HG03280 (cell line): ENCODE results near the gene CHKB.
"Not testable (repeated sequence)": the region's sequence is repeated elsewhere in the genome, so short reads cannot be mapped to it uniquely, and the experiment has no call there.

ENCODE experiments used
- ATAC-seq: cut with Tn5 transposase; IDR thresholded peaks from one replicate; pipeline ENCODE4 v1.9.1; 2021; ENCODE audit warnings: mild to moderate bottlenecking, moderate library complexity; ENCODE audit not compliant: unreplicated experiment

The CHKB gene

GRCh38 chr22:50612528-50613221 is 30.0 kb upstream of the CHKB start:
- no peak for ATAC-seq

DNA sequence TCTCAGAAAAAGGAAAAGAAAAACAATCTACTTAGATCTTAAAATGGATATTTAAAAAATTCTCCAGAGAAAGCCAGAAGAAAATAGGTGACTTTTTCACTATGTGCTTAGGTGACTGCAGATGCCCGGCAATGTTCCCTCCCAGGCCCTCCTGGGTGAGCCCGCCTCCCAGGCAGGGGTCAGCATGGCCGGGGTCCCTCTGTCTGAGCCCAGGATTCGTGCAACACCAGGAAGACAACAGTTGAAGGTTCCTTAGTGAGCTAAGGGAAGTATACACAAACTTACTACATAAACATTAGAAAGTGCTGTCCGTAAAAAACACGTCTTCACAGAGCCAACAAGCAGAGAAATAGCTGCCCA is 29.5 kb upstream of the CHKB start:
- ATAC-seq = no peak

- ATAC-seq = no peak
These were observed 28.9 kb upstream of the CHKB start for GRCh38 chr22:50611341-50612060.

- no peak for ATAC-seq
These were observed 27.9 kb upstream of the CHKB start for GRCh38 chr22:50610581-50610980.

GRCh38 chr22:50610041-50610451 is 27.4 kb upstream of the CHKB start:
- ATAC-seq = no peak

DNA sequence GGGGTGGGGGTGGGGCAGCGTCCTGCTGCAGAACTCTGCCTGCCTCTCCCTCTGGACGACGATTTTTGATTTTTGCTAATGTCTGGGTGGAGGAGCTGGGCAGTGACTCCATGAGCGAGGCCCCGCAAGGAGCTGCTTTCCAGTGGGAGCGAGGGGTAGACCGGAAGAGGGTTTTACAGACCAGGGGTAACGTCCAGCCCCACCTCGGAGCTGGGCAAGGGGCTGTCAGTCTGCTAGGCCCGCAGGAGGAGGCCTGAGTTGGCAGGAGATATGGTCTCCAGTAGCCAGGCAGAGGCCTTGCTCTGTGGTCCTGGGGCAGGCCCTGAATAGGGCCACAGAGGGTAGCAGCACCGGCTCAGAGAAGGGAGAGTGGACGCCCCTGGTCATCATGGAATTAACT is 26.9 kb upstream of the CHKB start:
- ATAC-seq = no peak

- ATAC-seq = no peak
These were observed 26.3 kb upstream of the CHKB start for GRCh38 chr22:50608996-50609395.

DNA sequence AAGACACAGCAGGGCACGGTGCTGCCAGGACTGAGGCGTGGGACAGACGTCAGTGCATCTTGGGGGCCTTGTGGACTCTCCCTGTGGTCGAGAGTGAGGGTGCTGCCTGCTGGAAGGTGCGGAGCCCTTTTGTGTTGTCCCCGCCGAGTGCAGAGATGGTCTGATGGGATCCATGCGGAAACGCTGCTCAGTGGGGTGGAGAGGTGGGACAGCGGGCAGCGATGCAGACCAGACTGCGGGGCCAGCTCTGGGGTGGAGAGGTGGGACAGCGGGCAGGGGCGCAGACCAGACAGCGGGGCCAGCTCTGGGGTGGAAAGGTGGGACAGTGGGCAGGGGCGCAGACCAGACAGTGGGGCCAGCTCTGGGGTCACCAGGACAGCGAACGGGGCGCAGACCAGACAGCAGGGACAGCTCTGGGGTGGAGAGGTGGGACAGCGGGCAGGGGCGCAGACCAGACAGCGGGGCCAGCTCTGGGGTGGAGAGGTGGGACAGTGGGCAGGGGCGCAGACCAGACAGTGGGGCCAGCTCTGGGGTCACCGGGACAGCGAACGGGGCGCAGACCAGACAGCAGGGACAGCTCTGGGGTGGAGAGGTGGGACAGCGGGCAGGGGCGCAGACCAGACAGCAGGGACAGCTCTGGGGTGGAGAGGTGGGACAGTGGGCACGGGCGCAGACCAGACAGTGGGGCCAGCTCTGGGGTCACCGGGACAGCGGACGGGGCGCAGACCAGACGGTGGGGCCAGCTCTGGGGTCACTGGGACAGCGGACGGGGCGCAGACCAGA is 25.6 kb upstream of the CHKB start:
- not testable (repeated sequence) for ATAC-seq

GRCh38 chr22:50607659-50608020 is 25.0 kb upstream of the CHKB start:
- no peak for ATAC-seq

DNA sequence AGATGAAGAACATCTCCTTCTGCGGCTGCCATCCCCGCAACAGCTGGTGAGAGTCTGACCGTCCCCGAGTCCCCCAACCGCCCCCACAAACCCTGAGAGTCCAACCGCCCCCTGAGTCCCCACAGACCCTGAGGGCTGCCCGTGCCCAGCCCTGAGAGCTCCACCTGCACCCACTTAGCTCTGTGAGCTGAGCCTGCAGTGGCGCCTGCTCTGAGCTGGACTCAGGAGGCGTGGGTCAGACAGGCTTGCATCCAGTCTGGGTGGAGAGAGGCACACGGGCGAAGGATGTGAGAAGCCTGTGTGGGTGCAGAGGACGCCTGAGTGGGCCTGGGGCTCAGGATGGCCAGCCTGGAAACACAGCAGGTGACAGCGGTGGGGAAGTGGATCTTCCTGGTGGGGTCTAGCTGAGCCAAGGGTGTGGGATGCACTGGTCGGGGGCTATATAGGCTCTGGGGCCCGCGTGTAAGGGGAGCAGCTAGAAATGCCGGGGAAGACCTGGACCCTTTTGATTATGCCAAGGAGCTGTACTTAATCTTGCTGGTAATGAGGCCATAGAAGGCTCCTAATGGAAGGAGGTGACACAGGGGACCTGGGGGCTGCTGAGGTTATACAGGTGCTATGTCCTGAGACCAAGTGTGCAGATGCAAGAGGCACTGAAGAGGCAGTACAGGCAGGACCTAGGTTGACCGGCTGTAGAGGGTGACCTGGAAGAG is 24.5 kb upstream of the CHKB start:
- no peak for ATAC-seq

DNA sequence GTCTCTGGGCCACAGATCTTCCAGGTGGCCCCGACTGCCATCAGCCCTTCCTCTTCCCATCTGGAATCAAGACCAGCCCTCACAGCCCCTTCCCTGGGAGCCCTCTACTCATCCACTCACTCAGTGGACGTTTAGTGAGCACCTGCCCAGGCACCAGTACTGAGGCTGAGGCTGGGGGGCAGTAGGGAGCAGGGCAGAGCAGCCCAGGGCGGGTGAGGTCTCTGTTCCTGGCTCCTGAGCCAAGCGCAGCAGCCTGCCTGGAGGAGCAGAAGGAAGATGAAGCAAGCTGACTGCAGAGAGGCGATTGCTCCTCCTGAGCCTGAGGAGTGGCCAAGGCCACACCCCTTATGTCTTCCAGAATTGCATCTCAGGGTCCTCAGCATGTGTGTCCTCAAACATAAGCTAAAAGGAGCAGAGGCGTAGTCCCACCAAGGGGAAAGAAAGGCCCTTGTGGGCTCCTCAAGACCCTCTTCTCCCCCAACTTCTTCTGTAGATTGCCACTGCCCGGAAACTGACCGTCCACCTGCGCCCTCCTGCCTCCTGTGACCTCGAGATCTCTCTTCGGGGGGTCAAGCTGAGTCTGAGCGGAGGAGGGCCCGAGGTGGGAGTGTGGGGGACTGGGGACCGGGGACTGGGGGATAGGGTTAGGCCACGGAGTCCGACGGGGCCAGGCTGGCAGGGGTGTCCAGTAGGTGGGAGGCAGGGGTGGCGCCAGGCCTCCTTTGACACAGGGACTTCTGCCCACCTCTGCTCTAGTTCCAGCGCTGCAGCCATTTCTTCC is 23.7 kb upstream of the CHKB start:
- ATAC-seq = no peak

GRCh38 chr22:50605613-50606074 is 23.0 kb upstream of the CHKB start:
- ATAC-seq = no peak

DNA sequence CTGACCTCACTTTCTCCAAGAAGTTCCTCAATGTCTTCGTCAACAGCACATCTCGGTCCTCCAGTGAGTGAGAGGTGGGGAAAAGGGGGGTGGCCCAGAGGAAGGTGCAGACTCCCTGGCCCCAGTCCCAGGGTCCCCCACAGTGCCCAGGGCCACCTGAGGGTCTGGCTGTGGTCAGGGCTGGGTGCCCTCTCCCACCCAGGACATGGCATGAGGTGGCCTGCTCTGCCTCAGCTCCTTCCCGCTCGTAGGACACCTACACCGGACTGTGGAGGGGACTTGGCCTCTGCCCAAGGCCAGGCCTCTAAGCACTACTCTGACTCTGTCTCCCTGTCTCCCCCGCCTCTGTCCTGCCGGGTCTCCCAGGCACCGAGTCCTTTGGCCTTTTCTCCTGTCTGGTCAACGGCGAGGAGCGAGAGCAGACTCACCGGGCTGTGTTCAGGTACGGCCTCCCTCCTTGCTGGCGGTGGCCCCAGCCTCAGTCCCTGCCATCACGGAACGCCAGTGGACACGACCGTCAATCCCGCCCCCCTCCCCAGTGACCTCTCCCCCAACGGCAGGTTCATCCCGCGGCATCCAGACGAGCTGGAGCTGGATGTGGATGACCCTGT is 22.5 kb upstream of the CHKB start:
- ATAC-seq = no peak

DNA sequence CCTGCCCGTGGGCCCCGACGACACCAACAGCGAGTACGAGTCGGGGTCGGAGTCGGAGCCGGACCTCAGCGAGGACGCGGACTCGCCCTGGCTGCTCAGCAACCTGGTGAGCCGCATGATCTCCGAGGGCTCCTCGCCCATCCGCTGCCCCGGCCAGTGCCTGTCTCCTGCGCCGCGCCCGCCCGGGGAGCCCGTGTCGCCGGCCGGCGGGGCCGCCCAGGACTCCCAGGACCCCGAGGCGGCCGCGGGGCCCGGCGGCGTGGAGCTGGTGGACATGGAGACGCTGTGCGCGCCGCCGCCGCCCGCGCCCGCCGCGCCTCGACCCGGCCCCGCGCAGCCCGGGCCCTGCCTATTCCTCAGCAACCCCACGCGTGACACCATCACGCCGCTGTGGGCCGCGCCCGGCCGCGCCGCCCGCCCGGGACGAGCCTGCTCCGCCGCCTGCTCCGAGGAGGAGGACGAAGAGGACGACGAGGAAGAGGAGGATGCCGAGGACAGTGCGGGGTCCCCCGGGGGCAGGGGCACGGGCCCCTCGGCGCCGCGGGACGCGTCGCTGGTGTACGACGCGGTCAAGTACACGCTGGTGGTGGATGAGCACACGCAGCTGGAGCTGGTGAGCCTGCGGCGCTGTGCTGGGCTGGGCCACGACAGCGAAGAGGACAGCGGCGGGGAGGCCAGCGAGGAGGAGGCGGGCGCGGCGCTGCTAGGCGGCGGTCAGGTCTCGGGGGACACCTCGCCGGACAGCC is 21.8 kb upstream of the CHKB start:
- ATAC-seq = no peak

DNA sequence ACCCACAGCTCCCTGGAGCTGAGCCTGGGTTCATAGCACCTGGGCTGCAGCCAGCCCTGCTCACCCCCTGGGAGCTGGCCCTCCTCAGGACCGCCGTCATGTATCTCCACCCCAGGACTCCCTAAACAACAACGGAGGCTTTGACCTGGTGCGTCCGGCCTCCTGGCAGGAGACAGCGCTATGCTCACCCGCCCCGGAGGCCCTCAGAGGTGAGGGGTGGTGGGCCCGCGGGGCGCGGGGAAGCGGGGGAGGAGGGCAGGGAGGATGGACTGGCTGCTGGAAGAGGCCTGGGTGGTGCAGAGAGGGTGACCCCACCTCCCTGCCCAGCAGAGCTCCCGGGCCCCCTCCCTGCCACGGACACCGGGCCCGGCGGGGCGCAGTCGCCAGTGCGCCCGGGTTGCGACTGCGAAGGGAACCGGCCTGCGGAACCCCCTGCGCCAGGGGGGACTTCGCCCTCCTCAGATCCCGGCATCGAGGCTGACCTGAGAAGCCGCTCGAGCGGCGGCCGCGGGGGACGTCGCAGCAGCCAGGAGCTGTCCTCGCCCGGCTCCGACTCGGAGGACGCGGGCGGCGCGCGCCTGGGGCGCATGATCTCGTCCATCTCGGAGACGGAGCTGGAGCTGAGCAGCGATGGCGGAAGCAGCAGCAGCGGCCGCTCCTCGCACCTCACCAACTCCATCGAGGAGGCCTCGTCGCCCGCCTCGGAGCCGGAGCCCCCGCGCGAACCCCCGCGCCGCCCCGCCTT is 21.0 kb upstream of the CHKB start:
- ATAC-seq = no peak

DNA sequence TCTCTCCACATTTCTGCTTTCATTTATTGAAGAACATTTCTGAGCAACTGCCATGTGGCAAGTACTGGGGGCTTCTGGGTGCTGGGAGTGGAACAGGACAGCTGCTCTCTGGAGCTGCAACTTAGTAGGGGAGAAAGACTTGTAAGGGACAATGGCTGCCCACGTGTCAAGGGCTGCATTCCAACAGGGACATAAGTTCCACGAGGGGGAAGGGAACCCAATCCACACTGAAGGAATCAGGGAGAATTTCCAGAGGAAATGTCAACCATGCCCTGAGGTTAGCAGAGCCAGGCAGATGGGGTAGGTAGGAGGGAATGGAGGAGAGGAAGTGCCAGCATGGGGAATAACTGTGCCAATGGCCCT is 19.7 kb upstream of the CHKB start:
- ATAC-seq = no peak

GRCh38 chr22:50601669-50602337 is 19.2 kb upstream of the CHKB start:
- ATAC-seq = no peak

DNA sequence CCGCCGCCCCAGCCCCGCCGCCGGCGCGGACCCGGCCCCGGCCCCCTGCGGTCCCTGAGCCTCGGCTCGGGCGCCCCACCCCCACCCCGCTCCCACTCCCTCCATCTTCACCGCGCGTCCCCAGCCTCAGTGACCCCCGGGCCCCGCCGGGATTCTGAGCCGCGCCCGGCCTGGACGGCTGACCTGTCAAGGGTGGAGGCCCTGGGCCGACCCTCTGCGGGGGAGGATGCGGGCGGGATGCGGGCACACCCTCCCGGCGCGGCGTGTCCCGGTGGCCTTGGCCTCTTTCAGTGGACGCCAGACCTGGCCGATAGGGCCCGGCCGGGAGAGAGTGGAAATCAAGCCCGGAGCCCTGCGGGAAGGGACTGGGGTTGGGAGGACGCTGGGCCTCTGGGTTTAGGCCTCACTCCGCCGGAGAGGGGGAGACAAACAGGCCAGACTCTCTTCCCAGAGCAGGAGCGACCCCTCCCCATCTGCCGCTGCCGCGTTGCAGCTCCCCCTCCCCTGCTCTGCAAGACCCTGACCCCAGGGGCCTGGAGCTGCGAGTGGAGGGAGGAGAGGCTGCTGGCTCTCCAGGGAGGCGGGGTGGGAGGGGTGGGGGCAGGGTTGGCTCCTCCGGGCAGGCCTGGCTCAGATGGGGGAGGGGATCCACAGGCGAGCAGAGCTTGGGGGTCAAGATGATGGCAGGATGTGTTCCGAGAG is 18.5 kb upstream of the CHKB start:
- no peak for ATAC-seq
